GM19239 (cell line): ENCODE measurements around the gene SLCO3A1.
A peak's percentile ranks its signal among the peaks of the same experiment; 100 is the strongest.

ENCODE experiments used
- DNase-seq: peaks from one replicate; pipeline ENCODE4 v3.0.0; 2011; ENCODE audit warnings: low spot score; ENCODE audit not compliant: insufficient read length
- FAIRE-seq: peaks from 2 replicates; lab custom pipeline; 2011; peaks lifted over from hg19 to GRCh38; lab: Jason Lieb, UNC

The SLCO3A1 gene

GRCh38 chr15:91857772-91858171 is 4.3 kb downstream of the SLCO3A1 start:
- FAIRE-seq (peak; percentile 56), DNase-seq (peak; percentile 46)

GRCh38 chr15:91860498-91860897 is 7.0 kb downstream of the SLCO3A1 start:
- FAIRE-seq = no peak
- no peak for DNase-seq

- DNase-seq (no peak), FAIRE-seq (no peak)
Measured at GRCh38 chr15:91861223-91861622, 7.7 kb downstream of the SLCO3A1 start.

- DNase-seq = no peak
- no peak for FAIRE-seq
Measured at GRCh38 chr15:91862891-91863504, 9.5 kb downstream of the SLCO3A1 start.

GRCh38 chr15:91863621-91864255 is 10.2 kb downstream of the SLCO3A1 start:
- DNase-seq = no peak
- FAIRE-seq = no peak

- no peak for FAIRE-seq
- DNase-seq = no peak
Measured at GRCh38 chr15:91864664-91865063, 11.2 kb downstream of the SLCO3A1 start.

- DNase-seq (no peak), FAIRE-seq (no peak)
Measured at GRCh38 chr15:91865486-91865885, 12.0 kb downstream of the SLCO3A1 start.

- DNase-seq = no peak
- no peak for FAIRE-seq
Measured at GRCh38 chr15:91865950-91866349, 12.4 kb downstream of the SLCO3A1 start.

- no peak for DNase-seq
- FAIRE-seq = no peak
Measured at GRCh38 chr15:91866371-91866905, 12.9 kb downstream of the SLCO3A1 start.

- DNase-seq (no peak), FAIRE-seq (no peak)
Measured at GRCh38 chr15:91866971-91867372, 13.5 kb downstream of the SLCO3A1 start.

- DNase-seq (no peak), FAIRE-seq (no peak)
Measured at GRCh38 chr15:91867581-91868026, 14.1 kb downstream of the SLCO3A1 start.

- DNase-seq (no peak), FAIRE-seq (no peak)
Measured at GRCh38 chr15:91870876-91871537, 17.5 kb downstream of the SLCO3A1 start.

- no peak for DNase-seq
- FAIRE-seq = no peak
Measured at GRCh38 chr15:91871837-91872236, 18.3 kb downstream of the SLCO3A1 start.

GRCh38 chr15:91872356-91873137 is 19.0 kb downstream of the SLCO3A1 start:
- no peak for DNase-seq
- FAIRE-seq = no peak

GRCh38 chr15:91873138-91873536 is 19.6 kb downstream of the SLCO3A1 start:
- no peak for DNase-seq
- no peak for FAIRE-seq

GRCh38 chr15:91874171-91874570 is 20.7 kb downstream of the SLCO3A1 start:
- no peak for DNase-seq
- no peak for FAIRE-seq

GRCh38 chr15:91874992-91875660 is 21.6 kb downstream of the SLCO3A1 start:
- no peak for DNase-seq
- no peak for FAIRE-seq

- FAIRE-seq (no peak), DNase-seq (no peak)
Measured at GRCh38 chr15:91876187-91876586, 22.7 kb downstream of the SLCO3A1 start.

GRCh38 chr15:91878319-91878870 is 24.9 kb downstream of the SLCO3A1 start:
- DNase-seq = no peak
- no peak for FAIRE-seq

GRCh38 chr15:91879158-91879557 is 25.6 kb downstream of the SLCO3A1 start:
- FAIRE-seq = no peak
- DNase-seq = no peak
